ENCODE measurements around the gene OR4E2.
A peak's percentile ranks its signal among the peaks of the same experiment; 100 is the strongest.
"Not testable (repeated sequence)": the region's sequence is repeated elsewhere in the genome, so short reads cannot be mapped to it uniquely, and the experiment has no call there.

Gene OR4E2

DNA sequence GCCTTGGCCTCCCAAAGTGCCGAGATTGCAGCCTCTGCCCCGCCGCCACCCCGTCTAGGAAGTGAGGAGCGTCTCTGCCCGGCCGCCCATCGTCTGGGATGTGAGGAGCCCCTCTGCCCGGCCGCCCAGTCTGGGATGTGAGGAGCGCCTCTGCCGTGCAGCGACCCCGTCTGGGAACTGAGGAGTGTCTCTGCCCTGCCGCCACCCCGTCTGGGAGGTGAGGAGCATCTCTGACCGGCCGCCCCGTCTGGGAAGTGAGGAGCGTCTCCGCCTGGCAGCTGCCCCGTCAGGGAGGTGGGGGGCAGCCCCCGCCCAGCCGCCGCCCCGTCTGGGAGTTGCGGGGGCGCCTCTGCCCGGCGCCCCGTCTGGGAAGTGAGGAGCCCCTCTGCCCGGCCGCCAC, 44.0 kb downstream of the OR4E2 start:
- DNase-seq: not testable (repeated sequence)

- not testable (repeated sequence) for DNase-seq
These were observed 44.9 kb downstream of the OR4E2 start for GRCh38 chr14:21698538-21698937.

DNA sequence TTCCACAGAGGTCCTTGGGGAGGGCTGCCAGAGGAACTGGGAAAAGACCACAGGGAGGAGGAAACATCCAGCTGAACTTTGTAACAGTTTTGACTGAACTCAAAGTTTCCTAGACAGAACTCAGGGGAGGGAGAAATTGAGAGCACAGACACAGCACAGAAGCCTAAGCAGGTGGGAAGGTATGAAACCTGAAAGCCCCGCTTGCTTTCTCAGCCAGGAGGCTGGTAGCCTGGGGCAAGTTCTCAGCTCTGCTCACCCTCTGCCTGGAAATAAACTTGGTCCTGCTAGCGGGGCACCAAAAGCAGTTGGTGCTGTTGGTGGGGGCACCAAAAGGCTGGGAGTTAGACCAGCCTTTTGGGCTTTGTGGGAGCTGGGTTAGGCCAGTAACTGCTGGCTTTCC, 45.9 kb downstream of the OR4E2 start:
- DNase-seq: no peak

- DNase-seq: no peak
These were observed 48.7 kb downstream of the OR4E2 start for GRCh38 chr14:21702316-21702715.

GRCh38 chr14:21703357-21704326, 50.0 kb downstream of the OR4E2 start:
- no peak for DNase-seq

- DNase-seq: no peak
These were observed 50.7 kb downstream of the OR4E2 start for GRCh38 chr14:21704338-21704737.

- DNase-seq: peak; percentile 55
These were observed 57.8 kb downstream of the OR4E2 start for GRCh38 chr14:21711360-21711961.

DNA sequence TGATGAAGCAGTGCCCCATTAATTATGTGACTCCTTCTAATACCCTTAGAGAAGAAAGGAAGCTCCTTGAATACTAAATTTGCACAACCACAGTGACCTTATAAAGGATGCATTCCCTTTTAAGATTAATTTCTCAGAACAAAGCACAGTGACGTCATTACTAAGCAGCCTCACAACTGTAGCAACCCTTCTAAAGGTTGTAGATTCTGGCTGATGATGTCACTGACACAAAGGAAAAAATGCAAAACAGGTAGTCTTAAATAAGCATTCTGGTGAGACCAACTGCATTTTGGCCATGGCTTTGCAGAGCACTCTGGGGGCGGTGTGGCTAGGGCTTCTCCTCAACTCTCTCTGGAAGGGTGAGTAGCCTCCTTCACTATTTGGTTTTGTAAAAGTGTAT, 58.4 kb downstream of the OR4E2 start:
- DNase-seq: no peak

- DNase-seq: no peak
These were observed 60.8 kb downstream of the OR4E2 start for GRCh38 chr14:21714318-21714929.
